ENCODE data around the gene METTL1.

Gene METTL1

GRCh38 chr12:57751788-57752667, 19.9 kb downstream of the METTL1 start, which contains the start of gene CDK4:
Gene CDK4, minus strand, starts transcription at chr12:57752310. Its CDS starts 593 bp downstream, at chr12:57751717.
- DNase-seq: peak; percentile 98

- no peak for DNase-seq
Measured at GRCh38 chr12:57751432-57751787, 20.5 kb downstream of the METTL1 start.

- no peak for DNase-seq
Measured at GRCh38 chr12:57750561-57751431, 21.1 kb downstream of the METTL1 start.

GRCh38 chr12:57749061-57749460, 22.8 kb downstream of the METTL1 start:
- no peak for DNase-seq

- no peak for DNase-seq
Measured at GRCh38 chr12:57746025-57746424, 25.9 kb downstream of the METTL1 start.

GRCh38 chr12:57745485-57745881, 26.4 kb downstream of the METTL1 start:
- DNase-seq: peak; percentile 28

GRCh38 chr12:57744777-57745484, 27.0 kb downstream of the METTL1 start, which contains the start of gene TSPAN31:
Gene TSPAN31, plus strand, starts transcription at chr12:57745039. Its CDS starts 116 bp downstream, at chr12:57745155.
- peak; percentile 99 for DNase-seq

- peak; percentile 83 for DNase-seq
Measured at GRCh38 chr12:57744194-57744776, 27.6 kb downstream of the METTL1 start.

- no peak for DNase-seq
Measured at GRCh38 chr12:57743769-57744168, 28.1 kb downstream of the METTL1 start.

- DNase-seq: peak; percentile 63
Measured at GRCh38 chr12:57741844-57742738, 29.8 kb downstream of the METTL1 start.

GRCh38 chr12:57741413-57741789, 30.5 kb downstream of the METTL1 start:
- no peak for DNase-seq

GRCh38 chr12:57740656-57741412, 31.1 kb downstream of the METTL1 start:
- peak; percentile 34 for DNase-seq

GRCh38 chr12:57739914-57740538, 31.9 kb downstream of the METTL1 start:
- DNase-seq: no peak

- no peak for DNase-seq
Measured at GRCh38 chr12:57739387-57739786, 32.5 kb downstream of the METTL1 start.

GRCh38 chr12:57738661-57739237, 33.2 kb downstream of the METTL1 start, which contains the start of gene AGAP2:
Gene AGAP2, minus strand, starts transcription at chr12:57738742. Its CDS starts 496 bp downstream, at chr12:57738246.
- DNase-seq: no peak

GRCh38 chr12:57737467-57738460, 34.1 kb downstream of the METTL1 start:
- no peak for DNase-seq

- no peak for DNase-seq
Measured at GRCh38 chr12:57736741-57737466, 35.0 kb downstream of the METTL1 start.

All from inflammatory macrophage treated with lipopolysaccharide for 4 hours (primary cell).